Hepatocyte (in vitro differentiated cells): ENCODE results near the gene KRR1. TPM values are rescaled to one million over a fixed set of nuclear protein-coding genes. Genes with fewer than 3 reads are reported as not detected.

Source experiments
- polyA plus RNA-seq: library from polyadenylated mRNA; unstranded; fragments of >200 nt; fragmentation: Nextera tagmentation; extraction: Ambion mirVana; gene quantifications from 2 replicates; pipeline ENCODE4 v1.2.1, GENCODE V29; 2016
- total RNA-seq: library from RNA; depleted of rRNA; stranded (reverse); fragments of >200 nt; gene quantifications from 2 replicates; pipeline ENCODE4 v1.2.3, GENCODE V29; 2014

The KRR1 gene
- total and polyA plus RNA-seq, 2 experiments from 2014 or later = 23.6 to 42.8 TPM

Other genes with a start within 250 kb of the KRR1 start
- 2.0 and 2.6 TPM in 2 replicates for gene CAPS2, start 181.3 kb downstream of the KRR1 start, total RNA-seq
- gene CAPS2, start 181.3 kb downstream of the KRR1 start, polyA plus RNA-seq = 2.4 and 3.7 TPM in 2 replicates
- not detected in 2 replicates for gene GLIPR1L1, start 176.9 kb downstream of the KRR1 start, total RNA-seq
- 0.27 TPM in 1 of 2 replicates, not detected in the other for gene GLIPR1L1, start 176.9 kb downstream of the KRR1 start, polyA plus RNA-seq
- 1.1 TPM in 1 of 2 replicates, not detected in the other for gene GLIPR1L2, start 120.5 kb downstream of the KRR1 start, total RNA-seq
- 0.86 and 0.92 TPM in 2 replicates for gene GLIPR1L2, start 120.5 kb downstream of the KRR1 start, polyA plus RNA-seq
- 6.9 and 9.6 TPM in 2 replicates for gene GLIPR1, start 30.9 kb downstream of the KRR1 start, total RNA-seq
- gene GLIPR1, start 30.9 kb downstream of the KRR1 start, polyA plus RNA-seq = 20.0 and 24.5 TPM in 2 replicates